CD14-positive monocyte (primary cell): ENCODE data around the gene GTSF1L. TPM values are rescaled to one million over a fixed set of nuclear protein-coding genes. Genes with fewer than 3 reads are reported as not detected.

ENCODE experiments used
- DNase-seq, 3 donors: peaks; one replicate each; pipeline ENCODE4 v3.0.0-alpha.2; 2011 to 2022
- H2AFZ ChIP-seq: 2 replicates; pipeline ENCODE4 v1.6.0; 2012; ENCODE audit warnings: mild to moderate bottlenecking, low read depth, low read length, inconsistent platforms; ENCODE audit not compliant: insufficient read depth, poor library complexity, severe bottlenecking
- H3K27ac ChIP-seq, 2 donors: 1 replicate in 1 of 2; 2 replicates in 1 of 2; pipeline ENCODE4 v1.5.1; 2012 to 2013; ENCODE audit warnings: low read length in 2 of 2, control low read depth in 1 of 2, inconsistent platforms in 1 of 2, low read depth in 1 of 2, mild to moderate bottlenecking in 1 of 2
- H3K27me3 ChIP-seq, 2 donors: one replicate each; pipeline versions ENCODE4 v1.6.0 to v1.6.1; 2011 to 2013; ENCODE audit warnings: low read length in 2 of 2; ENCODE audit not compliant: control insufficient read depth in 2 of 2, insufficient read depth in 2 of 2
- H3K36me3 ChIP-seq, 2 donors: replicated peaks in 1 of 2; 1 replicate in 1 of 2; 2 replicates in 1 of 2; pipeline versions ENCODE4 v1.5.1 to v1.6.1; 2012 to 2013; ENCODE audit warnings: low read length in 2 of 2, control low read depth in 1 of 2, inconsistent platforms in 1 of 2, mild to moderate bottlenecking in 1 of 2; ENCODE audit not compliant: insufficient read depth in 2 of 2, control insufficient read depth in 1 of 2
- H3K4me1 ChIP-seq, 2 donors: 1 replicate in 1 of 2; 2 replicates in 1 of 2; pipeline versions ENCODE4 v1.5.1 to v1.6.1; 2012 to 2013; ENCODE audit warnings: low read length in 2 of 2, control low read depth in 1 of 2, inconsistent platforms in 1 of 2, mild to moderate bottlenecking in 1 of 2, moderate library complexity in 1 of 2; ENCODE audit not compliant: insufficient read depth in 2 of 2, control insufficient read depth in 1 of 2
- H3K4me2 ChIP-seq: replicated peaks from 2 replicates; pipeline ENCODE3; 2012; ENCODE audit warnings: low read length, moderate library complexity, mild to moderate bottlenecking; ENCODE audit not compliant: poor library complexity, severe bottlenecking; ENCODE audit errors: extremely low read depth
- H3K4me3 ChIP-seq, 3 experiments: fragments of 200-600 bp in 1 of 3; sonication (generic) in 1 of 3; replicated peaks in 1 of 3; 1 replicate in 2 of 3; 2 replicates in 1 of 3; pipeline ENCODE4 v1.5.1; 2011 to 2013; ENCODE audit warnings: low read length in 3 of 3, mild to moderate bottlenecking in 3 of 3, control low read depth in 2 of 3, low read depth in 2 of 3, inconsistent platforms in 1 of 3, moderate library complexity in 1 of 3
- H3K79me2 ChIP-seq: 2 replicates; pipeline ENCODE4 v1.6.0; 2012; ENCODE audit warnings: mild to moderate bottlenecking, control low read depth, inconsistent platforms, low read length, moderate library complexity; ENCODE audit not compliant: insufficient read depth
- H3K9ac ChIP-seq: 2 replicates; pipeline ENCODE4 v1.6.0; 2017; ENCODE audit warnings: low read length, mild to moderate bottlenecking; ENCODE audit not compliant: insufficient read depth, poor library complexity, severe bottlenecking
- H3K9me3 ChIP-seq, 2 donors: replicated peaks in 1 of 2; 1 replicate in 1 of 2; 2 replicates in 1 of 2; pipeline versions ENCODE4 v1.5.1 to v1.6.1; 2012 to 2013; ENCODE audit warnings: low read length in 2 of 2, control low read depth in 1 of 2; ENCODE audit not compliant: control insufficient read depth in 1 of 2, insufficient read depth in 1 of 2
- H4K20me1 ChIP-seq: 2 replicates; pipeline ENCODE4 v1.6.0; 2012; ENCODE audit warnings: mild to moderate bottlenecking, low read length, control low read depth, moderate library complexity; ENCODE audit not compliant: insufficient read depth
- H3K27ac Mint-ChIP-seq, 7 donors: one replicate each; pipeline ENCODE4 v1.8.0; 2020; ENCODE audit warnings: mild to moderate bottlenecking in 7 of 7, mixed read lengths in 7 of 7, moderate library complexity in 6 of 7, inconsistent platforms in 2 of 7
- H3K27me3 Mint-ChIP-seq, 3 donors: one replicate each; pipeline ENCODE4 v1.8.0; 2021 to 2022; ENCODE audit warnings: low read depth in 3 of 3, mild to moderate bottlenecking in 3 of 3, mixed read lengths in 3 of 3, moderate library complexity in 3 of 3, inconsistent platforms in 1 of 3
- H3K36me3 Mint-ChIP-seq, 2 donors: one replicate each; pipeline ENCODE4 v1.8.0; 2020; ENCODE audit warnings: mixed read lengths in 2 of 2, inconsistent platforms in 1 of 2, mild to moderate bottlenecking in 1 of 2
- H3K4me1 Mint-ChIP-seq: one replicate; pipeline ENCODE4 v1.8.0; 2020; ENCODE audit warnings: mild to moderate bottlenecking, mixed read lengths
- H3K4me3 Mint-ChIP-seq, 2 donors: one replicate each; pipeline ENCODE4 v1.8.0; 2020; ENCODE audit warnings: mild to moderate bottlenecking in 2 of 2, mixed read lengths in 2 of 2, moderate library complexity in 1 of 2
- H3K9me3 Mint-ChIP-seq, 7 donors: one replicate each; pipeline ENCODE4 v1.8.0; 2020 to 2022; ENCODE audit warnings: mixed read lengths in 7 of 7, mild to moderate bottlenecking in 6 of 7, moderate library complexity in 6 of 7, inconsistent platforms in 2 of 7
- WGBS: methylation state at CpG from one replicate; pipeline ENCODE4 v1.1.5; 2013; ENCODE audit warnings: missing lambda C conversion rate; ENCODE audit not compliant: insufficient coverage; 5-methylcytosine and 5-hydroxymethylcytosine counted together
- intact Hi-C, 2 donors: fragments of 100-400 bp; cut with micrococcal nuclease; formaldehyde crosslinking; loops; one replicate each; pipeline versions ENCODE4 v1.15.0 to v1.15.1; 2023
- polyA plus RNA-seq, 3 donors: library from polyadenylated mRNA; depleted of rRNA in 1 of 3; unstranded in 2 of 3; stranded (reverse) in 1 of 3; fragments of 300-500 nt in 2 of 3; fragments of >200 nt in 1 of 3; fragmentation: Illumina TruSeq in 2 of 3; gene quantifications; 1 replicate in 2 of 3; 2 replicates in 1 of 3; pipeline ENCODE4 v1.2.3, GENCODE V29; 2012 to 2021
- TF ChIP-seq, protein P1 (sequence below): fragments of 200-600 bp; IDR thresholded peaks from one replicate; pipeline ENCODE4 v1.8.0; 2022; ENCODE audit warnings: antibody characterized with exemption, mild to moderate bottlenecking

GTSF1L gene
- polyA plus RNA-seq, 3 donors = not detected

GRCh38 chr20:43689165-43689564 lies 37.6 kb downstream of the GTSF1L start:
- H3K36me3 ChIP-seq = peaks cover 6 to 28% of the 10 kb centered on the region in 2 donors
- no peaks in the 10 kb centered on the region for H3K79me2 ChIP-seq
- peaks cover 17 to 45% of the 10 kb centered on the region in 2 donors for H3K36me3 Mint-ChIP-seq
- H3K4me3 ChIP-seq = no peak overlapping the region
- no peak overlapping the region for H3K27ac Mint-ChIP-seq
- H3K27me3 ChIP-seq = no peaks in the 10 kb centered on the region
- intact Hi-C loops = no loop called here
- H3K9ac ChIP-seq = no peak overlapping the region
- H3K4me1 ChIP-seq = no peaks in the 10 kb centered on the region
- no peak overlapping the region for H3K4me2 ChIP-seq
- no peaks in the 10 kb centered on the region for H3K9me3 Mint-ChIP-seq
- TF ChIP-seq, protein P1, sequence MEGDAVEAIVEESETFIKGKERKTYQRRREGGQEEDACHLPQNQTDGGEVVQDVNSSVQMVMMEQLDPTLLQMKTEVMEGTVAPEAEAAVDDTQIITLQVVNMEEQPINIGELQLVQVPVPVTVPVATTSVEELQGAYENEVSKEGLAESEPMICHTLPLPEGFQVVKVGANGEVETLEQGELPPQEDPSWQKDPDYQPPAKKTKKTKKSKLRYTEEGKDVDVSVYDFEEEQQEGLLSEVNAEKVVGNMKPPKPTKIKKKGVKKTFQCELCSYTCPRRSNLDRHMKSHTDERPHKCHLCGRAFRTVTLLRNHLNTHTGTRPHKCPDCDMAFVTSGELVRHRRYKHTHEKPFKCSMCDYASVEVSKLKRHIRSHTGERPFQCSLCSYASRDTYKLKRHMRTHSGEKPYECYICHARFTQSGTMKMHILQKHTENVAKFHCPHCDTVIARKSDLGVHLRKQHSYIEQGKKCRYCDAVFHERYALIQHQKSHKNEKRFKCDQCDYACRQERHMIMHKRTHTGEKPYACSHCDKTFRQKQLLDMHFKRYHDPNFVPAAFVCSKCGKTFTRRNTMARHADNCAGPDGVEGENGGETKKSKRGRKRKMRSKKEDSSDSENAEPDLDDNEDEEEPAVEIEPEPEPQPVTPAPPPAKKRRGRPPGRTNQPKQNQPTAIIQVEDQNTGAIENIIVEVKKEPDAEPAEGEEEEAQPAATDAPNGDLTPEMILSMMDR = no peak
- no peak overlapping the region for H3K27ac ChIP-seq
- no peak overlapping the region for H3K4me3 Mint-ChIP-seq
- no peaks in the 10 kb centered on the region for H4K20me1 ChIP-seq
- H2AFZ ChIP-seq = no peak overlapping the region
- no peaks in the 10 kb centered on the region for H3K27me3 Mint-ChIP-seq
- H3K4me1 Mint-ChIP-seq = no peaks in the 10 kb centered on the region
- no peak for DNase-seq
- WGBS = 90% methylated on average over 2 of the region's 4 CpGs
- no peaks in the 10 kb centered on the region for H3K9me3 ChIP-seq

DNA sequence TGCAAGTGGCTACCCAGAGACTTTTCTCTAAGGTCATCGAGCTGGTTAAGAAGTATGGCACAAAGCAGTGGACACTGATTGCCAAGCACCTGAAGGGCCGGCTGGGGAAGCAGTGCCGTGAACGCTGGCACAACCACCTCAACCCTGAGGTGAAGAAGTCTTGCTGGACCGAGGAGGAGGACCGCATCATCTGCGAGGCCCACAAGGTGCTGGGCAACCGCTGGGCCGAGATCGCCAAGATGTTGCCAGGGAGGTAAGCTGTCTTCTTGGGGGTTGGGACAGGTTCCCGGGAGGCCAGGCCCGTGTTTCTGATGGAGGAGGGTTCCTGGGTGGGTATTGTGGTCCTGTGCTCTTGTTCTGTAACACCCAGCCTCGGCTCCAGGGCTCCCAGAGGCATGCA lies 40.0 kb downstream of the GTSF1L start:
- no peak overlapping the region for H2AFZ ChIP-seq
- H4K20me1 ChIP-seq = no peaks in the 10 kb centered on the region
- no peaks in the 10 kb centered on the region for H3K9me3 ChIP-seq
- peaks cover 3 to 17% of the 10 kb centered on the region in 2 donors for H3K36me3 ChIP-seq
- no peak overlapping the region for H3K4me3 ChIP-seq
- Mint-ChIP-seq H3K27me3 (no peaks in the 10 kb centered on the region), H3K4me3 (no peak overlapping the region), H3K9me3 (peaks cover 0 to 1% (median 0%) of the 10 kb centered on the region in 7 donors), H3K27ac (peak overlapping the region in 1 of 7 donors; percentile 2), H3K36me3 (peaks cover 29 to 53% of the 10 kb centered on the region in 2 donors), H3K4me1 (peaks cover 1% of the 10 kb centered on the region)
- H3K9ac ChIP-seq = no peak overlapping the region
- H3K79me2 ChIP-seq = no peaks in the 10 kb centered on the region
- no peaks in the 10 kb centered on the region for H3K27me3 ChIP-seq
- no peak for DNase-seq
- 93% methylated on average over 13 of the region's 13 CpGs for WGBS
- TF ChIP-seq, protein P1 = no peak
- no peak overlapping the region for H3K27ac ChIP-seq
- intact Hi-C loops = no loop called here
- no peaks in the 10 kb centered on the region for H3K4me1 ChIP-seq
- no peak overlapping the region for H3K4me2 ChIP-seq
